ENCODE results near the gene CSTPP1.

Gene CSTPP1

DNA sequence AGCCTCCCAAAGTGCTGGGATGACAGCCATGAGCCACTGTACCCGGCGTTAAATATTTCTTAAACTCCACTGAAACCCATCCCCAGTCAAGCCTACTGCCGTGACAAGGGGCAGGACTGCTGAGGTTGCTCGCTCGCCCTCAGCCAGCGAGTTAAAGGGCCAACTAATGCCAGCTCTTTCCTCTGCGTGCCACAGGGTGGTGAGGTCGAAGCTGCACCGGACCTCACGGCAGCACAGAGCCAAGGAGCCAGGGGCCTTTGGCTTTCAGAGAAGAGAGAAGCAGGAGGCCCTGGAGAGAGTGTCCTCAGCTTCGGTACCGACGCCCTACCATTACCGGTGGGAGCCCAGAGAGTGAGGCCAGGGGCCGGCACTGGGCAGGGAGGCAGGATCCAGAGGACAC is 227.3 kb downstream of the CSTPP1 start:
- no peak overlapping the region for H3K27ac ChIP-seq (ENCODE audit: low read depth, low read length)
- no peaks in the 10 kb centered on the region for H3F3A ChIP-seq (ENCODE audit: control insufficient read depth, insufficient read depth)
- H3K36me3 ChIP-seq (ENCODE audit: control insufficient read depth, low read length): peaks cover 69% of the 10 kb centered on the region
- no peaks in the 10 kb centered on the region for H3K9me2 ChIP-seq (replicated peaks; ENCODE audit: control insufficient read depth, low read length)
- H3K27me3 ChIP-seq (ENCODE audit: control insufficient read depth, low read length): no peaks in the 10 kb centered on the region
- H3K9me3 ChIP-seq (ENCODE audit: control insufficient read depth, insufficient read depth, low read length): no peaks in the 10 kb centered on the region
- H4K20me1 ChIP-seq (ENCODE audit: control insufficient read depth, insufficient read depth, low read depth, low read length): no peaks in the 10 kb centered on the region; the same call in 1 of the 2 replicates
- no peaks in the 10 kb centered on the region for H3K4me1 ChIP-seq (ENCODE audit: control insufficient read depth, low read length)
- peaks cover 3% of the 10 kb centered on the region; the same call in 1 of the 2 replicates for H3K79me2 ChIP-seq (ENCODE audit: control insufficient read depth, low read length)
- no peak overlapping the region for H3K4me2 ChIP-seq (ENCODE audit: low read length)
- TF ChIP-seq CTCF (IDR thresholded peaks at IDR 0.05; ENCODE audit: low read depth, low read length, poor library complexity, severe bottlenecking): no peak
- no peak for TF ChIP-seq EZH2phosphoT487 (IDR thresholded peaks at IDR 0.05; ENCODE audit: borderline replicate concordance, low read length)
- no peak overlapping the region for H3K4me3 ChIP-seq (ENCODE audit: low read length)

GRCh38 chr11:47164321-47164720 is 227.8 kb downstream of the CSTPP1 start:
- H3K4me3 ChIP-seq (ENCODE audit: low read length): no peak overlapping the region
- H3K27me3 ChIP-seq (ENCODE audit: control insufficient read depth, low read length): no peaks in the 10 kb centered on the region
- no peaks in the 10 kb centered on the region for H3K9me3 ChIP-seq (ENCODE audit: control insufficient read depth, insufficient read depth, low read length)
- no peaks in the 10 kb centered on the region for H3F3A ChIP-seq (ENCODE audit: control insufficient read depth, insufficient read depth)
- TF ChIP-seq EZH2phosphoT487 (IDR thresholded peaks at IDR 0.05; ENCODE audit: borderline replicate concordance, low read length): no peak
- TF ChIP-seq CTCF (IDR thresholded peaks at IDR 0.05; ENCODE audit: low read depth, low read length, poor library complexity, severe bottlenecking): no peak
- no peak overlapping the region for H3K4me2 ChIP-seq (ENCODE audit: low read length)
- peaks cover 74% of the 10 kb centered on the region for H3K36me3 ChIP-seq (ENCODE audit: control insufficient read depth, low read length)
- H3K79me2 ChIP-seq (ENCODE audit: control insufficient read depth, low read length): peaks cover 5% of the 10 kb centered on the region
- no peaks in the 10 kb centered on the region; the same call in 1 of the 2 replicates for H4K20me1 ChIP-seq (ENCODE audit: control insufficient read depth, insufficient read depth, low read depth, low read length)
- H3K4me1 ChIP-seq (ENCODE audit: control insufficient read depth, low read length): no peaks in the 10 kb centered on the region
- H3K27ac ChIP-seq (ENCODE audit: low read depth, low read length): no peak overlapping the region
- no peaks in the 10 kb centered on the region for H3K9me2 ChIP-seq (replicated peaks; ENCODE audit: control insufficient read depth, low read length)

- no peak for TF ChIP-seq EZH2phosphoT487 (IDR thresholded peaks at IDR 0.05; ENCODE audit: borderline replicate concordance, low read length)
- no peak for TF ChIP-seq CTCF (IDR thresholded peaks at IDR 0.05; ENCODE audit: low read depth, low read length, poor library complexity, severe bottlenecking)
Measured at GRCh38 chr11:47165253-47165840, 228.8 kb downstream of the CSTPP1 start.

More at GRCh38 chr11:47165253-47165840, 228.8 kb downstream of the CSTPP1 start:
- H3K9me2 ChIP-seq (replicated peaks; ENCODE audit: control insufficient read depth, low read length): no peaks in the 10 kb centered on the region
- no peaks in the 10 kb centered on the region for H3F3A ChIP-seq (ENCODE audit: control insufficient read depth, insufficient read depth)
- no peak overlapping the region for H3K27ac ChIP-seq (ENCODE audit: low read depth, low read length)
- peaks cover 80% of the 10 kb centered on the region for H3K36me3 ChIP-seq (ENCODE audit: control insufficient read depth, low read length)
- H3K4me2 ChIP-seq (ENCODE audit: low read length): no peak overlapping the region
- no peak overlapping the region for H3K4me3 ChIP-seq (ENCODE audit: low read length)
- no peaks in the 10 kb centered on the region for H3K4me1 ChIP-seq (ENCODE audit: control insufficient read depth, low read length)
- no peaks in the 10 kb centered on the region for H3K27me3 ChIP-seq (ENCODE audit: control insufficient read depth, low read length)
- no peaks in the 10 kb centered on the region for H3K9me3 ChIP-seq (ENCODE audit: control insufficient read depth, insufficient read depth, low read length)
- peaks cover 11% of the 10 kb centered on the region for H3K79me2 ChIP-seq (ENCODE audit: control insufficient read depth, low read length)
- H4K20me1 ChIP-seq (ENCODE audit: control insufficient read depth, insufficient read depth, low read depth, low read length): no peaks in the 10 kb centered on the region; the same call in 1 of the 2 replicates

Measured in DOHH2 (cell line).